ENCODE results near the gene FHIT. TPM values are rescaled to one million over a fixed set of nuclear protein-coding genes. Genes with fewer than 3 reads are reported as not detected.

The FHIT gene
- total RNA-seq, 4 donors from 2014 or later = 5.0 to 15.3 (median 8.3) TPM

GRCh38 chr3:60046210-60046609 lies 1205.0 kb downstream of the FHIT start:
- no peak for DNase-seq (ENCODE audit: low spot score in 2 of 2)
- intact Hi-C loops (cut with DNase I; ENCODE audit: low total_unique reads) = no loop called here
- H3K4me3 ChIP-seq (ENCODE audit: low read depth, poor library complexity, severe bottlenecking) = no peak overlapping the region
- TF ChIP-seq POLR2A (IDR thresholded peaks at IDR 0.05) (no peak), CTCF (IDR thresholded peaks at IDR 0.05) (no peak)
- WGBS, 2 donors = 64 to 75% methylated on average over 6 of the region's 6 CpGs

- intact Hi-C loops (cut with DNase I; ENCODE audit: low total_unique reads) = no loop called here
- no peak for TF ChIP-seq CTCF (IDR thresholded peaks at IDR 0.05)
- no peak for TF ChIP-seq POLR2A (IDR thresholded peaks at IDR 0.05)
These were observed 1205.6 kb downstream of the FHIT start for GRCh38 chr3:60045686-60046085.

GRCh38 chr3:60036803-60037202 lies 1214.4 kb downstream of the FHIT start:
- intact Hi-C loops (cut with DNase I; ENCODE audit: low total_unique reads) = no loop called here
- 92 to 93% methylated on average over 7 of the region's 7 CpGs for WGBS, 2 donors
- TF ChIP-seq CTCF (IDR thresholded peaks at IDR 0.05) = no peak
- no peak for TF ChIP-seq POLR2A (IDR thresholded peaks at IDR 0.05)
- DNase-seq (ENCODE audit: low spot score in 2 of 2) = no peak
- no peak overlapping the region for H3K4me3 ChIP-seq (ENCODE audit: low read depth, poor library complexity, severe bottlenecking)

More at GRCh38 chr3:60045686-60046085, 1205.6 kb downstream of the FHIT start:
- H3K4me3 ChIP-seq (ENCODE audit: low read depth, poor library complexity, severe bottlenecking) = no peak overlapping the region
- 100% methylated on average over 1 of the region's 1 CpG for WGBS, 2 donors
- DNase-seq (ENCODE audit: low spot score in 2 of 2) = no peak

GRCh38 chr3:60033901-60034453 lies 1217.3 kb downstream of the FHIT start:
- H3K4me3 ChIP-seq (ENCODE audit: low read depth, poor library complexity, severe bottlenecking) = no peak overlapping the region
- intact Hi-C loops (cut with DNase I; ENCODE audit: low total_unique reads) = no loop called here
- WGBS, 2 donors = 77 to 78% methylated on average over 3 of the region's 3 CpGs
- DNase-seq (ENCODE audit: low spot score in 2 of 2) = no peak
- no peak for TF ChIP-seq CTCF (IDR thresholded peaks at IDR 0.05)
- no peak for TF ChIP-seq POLR2A (IDR thresholded peaks at IDR 0.05)

GRCh38 chr3:60030982-60031381 lies 1220.3 kb downstream of the FHIT start:
- no peak for TF ChIP-seq POLR2A (IDR thresholded peaks at IDR 0.05)
- no peak for TF ChIP-seq CTCF (IDR thresholded peaks at IDR 0.05)
- 76 to 85% methylated on average over 1 of the region's 1 CpG for WGBS, 2 donors
- H3K4me3 ChIP-seq (ENCODE audit: low read depth, poor library complexity, severe bottlenecking) = no peak overlapping the region
- DNase-seq (ENCODE audit: low spot score in 2 of 2) = no peak
- intact Hi-C loops (cut with DNase I; ENCODE audit: low total_unique reads) = no loop called here

- intact Hi-C loops (cut with DNase I; ENCODE audit: low total_unique reads) = no loop called here
- no peak for DNase-seq (ENCODE audit: low spot score in 2 of 2)
- no peak for TF ChIP-seq POLR2A (IDR thresholded peaks at IDR 0.05)
- no peak for TF ChIP-seq CTCF (IDR thresholded peaks at IDR 0.05)
- H3K4me3 ChIP-seq (ENCODE audit: low read depth, poor library complexity, severe bottlenecking) = no peak overlapping the region
- 65 to 71% methylated on average over 2 of the region's 2 CpGs for WGBS, 2 donors
These were observed 1223.0 kb downstream of the FHIT start for GRCh38 chr3:60028233-60028632.
